Inferior parietal cortex (tissue), 1 donor: ENCODE results near the gene RBBP4.

Source experiments
- DNase-seq: peaks from one replicate; pipeline ENCODE4 v3.0.0-alpha.2; 2016; ENCODE audit errors: extremely low spot score

RBBP4 gene

GRCh38 chr1:32719681-32720275 is 68.8 kb downstream of the RBBP4 start:
- DNase-seq = no peak

- DNase-seq = peak; percentile 25
These were observed 73.9 kb downstream of the RBBP4 start for GRCh38 chr1:32724678-32725614.

GRCh38 chr1:32725615-32725982 is 74.6 kb downstream of the RBBP4 start:
- DNase-seq = no peak

- no peak for DNase-seq
These were observed 76.9 kb downstream of the RBBP4 start for GRCh38 chr1:32727876-32728275.

GRCh38 chr1:32728413-32729077 is 77.5 kb downstream of the RBBP4 start:
- DNase-seq = no peak

GRCh38 chr1:32729254-32730046 is 78.4 kb downstream of the RBBP4 start:
- no peak for DNase-seq

GRCh38 chr1:32733582-32734321 is 82.7 kb downstream of the RBBP4 start:
- DNase-seq = no peak
